NCI-H128 (cell line): ENCODE data around the gene CEP350.
"Not testable (repeated sequence)": the region's sequence is repeated elsewhere in the genome, so short reads cannot be mapped to it uniquely, and the experiment has no call there.

Experiments used
- DNase-seq: peaks from one replicate; lab custom pipeline; 2025; ENCODE audit not compliant: unreplicated experiment; lab: John Stamatoyannopoulos, UW

Gene CEP350

GRCh38 chr1:179978199-179979079 lies 23.8 kb downstream of the CEP350 start:
- no peak for DNase-seq

- DNase-seq = no peak
These were observed 29.5 kb downstream of the CEP350 start for GRCh38 chr1:179984101-179984500.

GRCh38 chr1:179984942-179985341 lies 30.3 kb downstream of the CEP350 start:
- DNase-seq = no peak

- no peak for DNase-seq
These were observed 36.2 kb downstream of the CEP350 start for GRCh38 chr1:179990847-179991246.

GRCh38 chr1:179995576-179995975 lies 41.0 kb downstream of the CEP350 start:
- no peak for DNase-seq

GRCh38 chr1:179996099-179996498 lies 41.5 kb downstream of the CEP350 start:
- DNase-seq = no peak

GRCh38 chr1:180000575-180000974 lies 46.0 kb downstream of the CEP350 start:
- DNase-seq = no peak

- DNase-seq = no peak
These were observed 47.8 kb downstream of the CEP350 start for GRCh38 chr1:180002437-180002836.

- DNase-seq = no peak
These were observed 48.6 kb downstream of the CEP350 start for GRCh38 chr1:180003026-180003695.

GRCh38 chr1:180006762-180007161 lies 52.2 kb downstream of the CEP350 start:
- not testable (repeated sequence) for DNase-seq

GRCh38 chr1:180020017-180020416 lies 65.4 kb downstream of the CEP350 start:
- no peak for DNase-seq

- DNase-seq = no peak
These were observed 71.9 kb downstream of the CEP350 start for GRCh38 chr1:180026556-180026955.

- no peak for DNase-seq
These were observed 73.4 kb downstream of the CEP350 start for GRCh38 chr1:180027949-180028445.

GRCh38 chr1:180028864-180029263 lies 74.3 kb downstream of the CEP350 start:
- DNase-seq = no peak

GRCh38 chr1:180029524-180030135 lies 75.0 kb downstream of the CEP350 start:
- DNase-seq = no peak

GRCh38 chr1:180031664-180032063 lies 77.1 kb downstream of the CEP350 start:
- DNase-seq = no peak

GRCh38 chr1:180033390-180033789 lies 78.8 kb downstream of the CEP350 start:
- no peak for DNase-seq

GRCh38 chr1:180040034-180040433 lies 85.4 kb downstream of the CEP350 start:
- DNase-seq = no peak

GRCh38 chr1:180041582-180041981 lies 87.0 kb downstream of the CEP350 start:
- no peak for DNase-seq

- DNase-seq = no peak
These were observed 88.5 kb downstream of the CEP350 start for GRCh38 chr1:180042988-180043622.

GRCh38 chr1:180043785-180044184 lies 89.2 kb downstream of the CEP350 start:
- DNase-seq = no peak
